ENCODE results near the gene GNL1.

- no peak for TF ChIP-seq POLR2AphosphoS5 (IDR thresholded peaks at IDR 0.05; ENCODE audit: low read depth)
- TF ChIP-seq, protein P1, sequence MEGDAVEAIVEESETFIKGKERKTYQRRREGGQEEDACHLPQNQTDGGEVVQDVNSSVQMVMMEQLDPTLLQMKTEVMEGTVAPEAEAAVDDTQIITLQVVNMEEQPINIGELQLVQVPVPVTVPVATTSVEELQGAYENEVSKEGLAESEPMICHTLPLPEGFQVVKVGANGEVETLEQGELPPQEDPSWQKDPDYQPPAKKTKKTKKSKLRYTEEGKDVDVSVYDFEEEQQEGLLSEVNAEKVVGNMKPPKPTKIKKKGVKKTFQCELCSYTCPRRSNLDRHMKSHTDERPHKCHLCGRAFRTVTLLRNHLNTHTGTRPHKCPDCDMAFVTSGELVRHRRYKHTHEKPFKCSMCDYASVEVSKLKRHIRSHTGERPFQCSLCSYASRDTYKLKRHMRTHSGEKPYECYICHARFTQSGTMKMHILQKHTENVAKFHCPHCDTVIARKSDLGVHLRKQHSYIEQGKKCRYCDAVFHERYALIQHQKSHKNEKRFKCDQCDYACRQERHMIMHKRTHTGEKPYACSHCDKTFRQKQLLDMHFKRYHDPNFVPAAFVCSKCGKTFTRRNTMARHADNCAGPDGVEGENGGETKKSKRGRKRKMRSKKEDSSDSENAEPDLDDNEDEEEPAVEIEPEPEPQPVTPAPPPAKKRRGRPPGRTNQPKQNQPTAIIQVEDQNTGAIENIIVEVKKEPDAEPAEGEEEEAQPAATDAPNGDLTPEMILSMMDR (conservative IDR thresholded peaks at IDR 0.05; ENCODE audit: low read depth in 2 of 2) = no peak
Observed at GRCh38 chr6:30548375-30548774, 7.9 kb downstream of the GNL1 start.
